Glutamatergic neuron (in vitro differentiated cells): ENCODE measurements around the gene UGT3A1. TPM values are rescaled to one million over a fixed set of nuclear protein-coding genes. Genes with fewer than 3 reads are reported as not detected.

Source experiments
- DNase-seq: peaks from one replicate; pipeline ENCODE4 v3.0.0; 2022
- H3K27ac Mint-ChIP-seq: one replicate; pipeline ENCODE4 v1.8.0; 2020; ENCODE audit warnings: mild to moderate bottlenecking, mixed read lengths, inconsistent platforms; ENCODE audit not compliant: unreplicated experiment
- H3K27me3 Mint-ChIP-seq: one replicate; pipeline ENCODE4 v1.8.0; 2020; ENCODE audit warnings: mild to moderate bottlenecking, moderate library complexity, mixed read lengths, inconsistent platforms; ENCODE audit not compliant: unreplicated experiment
- H3K36me3 Mint-ChIP-seq: one replicate; pipeline ENCODE4 v1.8.0; 2020; ENCODE audit warnings: mild to moderate bottlenecking, mixed read lengths, inconsistent platforms; ENCODE audit not compliant: unreplicated experiment
- H3K4me1 Mint-ChIP-seq: one replicate; pipeline ENCODE4 v1.8.0; 2020; ENCODE audit warnings: mild to moderate bottlenecking, low read depth, mixed read lengths, inconsistent platforms; ENCODE audit not compliant: unreplicated experiment
- H3K4me3 Mint-ChIP-seq: one replicate; pipeline ENCODE4 v1.8.0; 2020; ENCODE audit warnings: mild to moderate bottlenecking, mixed read lengths, inconsistent platforms; ENCODE audit not compliant: unreplicated experiment
- H3K9me3 Mint-ChIP-seq: one replicate; pipeline ENCODE4 v1.8.0; 2020; ENCODE audit warnings: mild to moderate bottlenecking, moderate library complexity, mixed read lengths, inconsistent platforms; ENCODE audit not compliant: unreplicated experiment
- total RNA-seq: library from RNA; stranded (reverse); fragmentation: NEBNext Ultra II Directional; extraction: Animal tissue kit (Norgen Biotek cat#: 25700); gene quantifications from one replicate; pipeline ENCODE4 v1.2.1, GENCODE V29; 2021; ENCODE audit not compliant: unreplicated experiment
- TF ChIP-seq, protein P1 (sequence below): fragments of 200-600 bp; sonication (generic); IDR thresholded peaks from one replicate; pipeline ENCODE4 v1.5.0; 2021; ENCODE audit not compliant: partially characterized antibody, unreplicated experiment

UGT3A1 gene
- total RNA-seq, 1 donor from 2014 or later: not detected

- H3K27ac Mint-ChIP-seq: no peak overlapping the region
- TF ChIP-seq, protein P1, sequence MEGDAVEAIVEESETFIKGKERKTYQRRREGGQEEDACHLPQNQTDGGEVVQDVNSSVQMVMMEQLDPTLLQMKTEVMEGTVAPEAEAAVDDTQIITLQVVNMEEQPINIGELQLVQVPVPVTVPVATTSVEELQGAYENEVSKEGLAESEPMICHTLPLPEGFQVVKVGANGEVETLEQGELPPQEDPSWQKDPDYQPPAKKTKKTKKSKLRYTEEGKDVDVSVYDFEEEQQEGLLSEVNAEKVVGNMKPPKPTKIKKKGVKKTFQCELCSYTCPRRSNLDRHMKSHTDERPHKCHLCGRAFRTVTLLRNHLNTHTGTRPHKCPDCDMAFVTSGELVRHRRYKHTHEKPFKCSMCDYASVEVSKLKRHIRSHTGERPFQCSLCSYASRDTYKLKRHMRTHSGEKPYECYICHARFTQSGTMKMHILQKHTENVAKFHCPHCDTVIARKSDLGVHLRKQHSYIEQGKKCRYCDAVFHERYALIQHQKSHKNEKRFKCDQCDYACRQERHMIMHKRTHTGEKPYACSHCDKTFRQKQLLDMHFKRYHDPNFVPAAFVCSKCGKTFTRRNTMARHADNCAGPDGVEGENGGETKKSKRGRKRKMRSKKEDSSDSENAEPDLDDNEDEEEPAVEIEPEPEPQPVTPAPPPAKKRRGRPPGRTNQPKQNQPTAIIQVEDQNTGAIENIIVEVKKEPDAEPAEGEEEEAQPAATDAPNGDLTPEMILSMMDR: no peak
- no peaks in the 10 kb centered on the region for H3K9me3 Mint-ChIP-seq
- no peaks in the 10 kb centered on the region for H3K27me3 Mint-ChIP-seq
- no peak for DNase-seq
- H3K4me1 Mint-ChIP-seq: no peaks in the 10 kb centered on the region
- H3K4me3 Mint-ChIP-seq: no peak overlapping the region
- H3K36me3 Mint-ChIP-seq: no peaks in the 10 kb centered on the region
These were observed 89.0 kb downstream of the UGT3A1 start for GRCh38 chr5:35902046-35902672.

Other genes starting within 250 kb of the UGT3A1 start
- not detected for gene IL7R, start 134.5 kb downstream of the UGT3A1 start, total RNA-seq
- gene CAPSL, start 52.8 kb downstream of the UGT3A1 start, total RNA-seq: not detected
- gene UGT3A2, start 75.5 kb upstream of the UGT3A1 start, total RNA-seq: 0.37 TPM
- 32.8 TPM for gene LMBRD2, start 160.5 kb upstream of the UGT3A1 start, total RNA-seq
- gene SKP2, start 160.7 kb upstream of the UGT3A1 start, total RNA-seq: 47.8 TPM